Right renal cortex interstitium (tissue), 3 donors: Measurements from ENCODE around the gene GALNT10. TPM values are rescaled to one million over a fixed set of nuclear protein-coding genes. Genes with fewer than 3 reads are reported as not detected.

ENCODE experiments used
- DNase-seq, 3 donors: peaks; one replicate each; pipeline ENCODE4 v3.0.0-alpha.2; 2013; ENCODE audit warnings: low read depth in 3 of 3, low spot score in 2 of 3
- polyA plus RNA-seq, 3 donors: library from polyadenylated mRNA; unstranded; fragments of 120-200 nt; gene quantifications; one replicate each; pipeline ENCODE4 v1.2.1, GENCODE V29; 2013; ENCODE audit not compliant: insufficient read length in 3 of 3

The GALNT10 gene
- polyA plus RNA-seq, 3 donors: 25.7 to 29.4 (median 27.4) TPM

GRCh38 chr5:154370813-154371212 lies 180.3 kb downstream of the GALNT10 start:
- no peak for DNase-seq

GRCh38 chr5:154371687-154372086 lies 181.2 kb downstream of the GALNT10 start:
- no peak for DNase-seq

- DNase-seq: no peak
These were observed 182.1 kb downstream of the GALNT10 start for GRCh38 chr5:154372661-154373060.

- no peak for DNase-seq
These were observed 182.8 kb downstream of the GALNT10 start for GRCh38 chr5:154373326-154373725.

GRCh38 chr5:154373729-154374179 lies 183.2 kb downstream of the GALNT10 start:
- DNase-seq: no peak

GRCh38 chr5:154374264-154374663 lies 183.7 kb downstream of the GALNT10 start:
- DNase-seq: no peak

- no peak for DNase-seq
These were observed 184.9 kb downstream of the GALNT10 start for GRCh38 chr5:154375329-154376008.

GRCh38 chr5:154376481-154376880 lies 185.9 kb downstream of the GALNT10 start:
- DNase-seq: no peak

- no peak for DNase-seq
These were observed 187.4 kb downstream of the GALNT10 start for GRCh38 chr5:154377754-154378533.

- no peak for DNase-seq
These were observed 189.7 kb downstream of the GALNT10 start for GRCh38 chr5:154380263-154380662.

- DNase-seq: no peak
These were observed 194.1 kb downstream of the GALNT10 start for GRCh38 chr5:154384480-154385235.

- DNase-seq: no peak
These were observed 194.6 kb downstream of the GALNT10 start for GRCh38 chr5:154385236-154385512.

- no peak for DNase-seq
These were observed 196.6 kb downstream of the GALNT10 start for GRCh38 chr5:154386952-154387629.

- no peak for DNase-seq
These were observed 198.3 kb downstream of the GALNT10 start for GRCh38 chr5:154388842-154389241.

- DNase-seq: no peak
These were observed 199.6 kb downstream of the GALNT10 start for GRCh38 chr5:154390096-154390495.

- no peak for DNase-seq
These were observed 200.3 kb downstream of the GALNT10 start for GRCh38 chr5:154390746-154391359.

GRCh38 chr5:154391788-154392187 lies 201.3 kb downstream of the GALNT10 start:
- DNase-seq: no peak

GRCh38 chr5:154393850-154394249 lies 203.3 kb downstream of the GALNT10 start:
- no peak for DNase-seq

GRCh38 chr5:154394307-154394706 lies 203.8 kb downstream of the GALNT10 start:
- DNase-seq: no peak

- no peak for DNase-seq
These were observed 205.0 kb downstream of the GALNT10 start for GRCh38 chr5:154395407-154396106.
